Right lobe of liver (tissue), 6 donors: Measurements from ENCODE around the gene FFAR3. TPM values are rescaled to one million over a fixed set of nuclear protein-coding genes. Genes with fewer than 3 reads are reported as not detected.
"Not testable (repeated sequence)": the region's sequence is repeated elsewhere in the genome, so short reads cannot be mapped to it uniquely, and the experiment has no call there.

ENCODE experiments used
- ATAC-seq, 4 donors: fragments of 200-7000 bp; cut with Tn5 transposase; one replicate each; pipeline ENCODE4 v1.9.1; 2020; ENCODE audit warnings: mild to moderate bottlenecking in 4 of 4, moderate library complexity in 4 of 4
- DNase-seq, 3 donors: peaks; one replicate each; pipeline ENCODE4 v3.0.0-alpha.2; 2020
- H3K27ac ChIP-seq, 3 donors: fragments of 200-600 bp; one replicate each; pipeline ENCODE4 v1.8.0; 2022
- H3K27me3 ChIP-seq, 2 donors: fragments of 200-600 bp; one replicate each; pipeline ENCODE4 v1.8.0; 2022
- H3K36me3 ChIP-seq, 4 donors: fragments of 200-600 bp; sonication (generic) in 1 of 4; one replicate each; pipeline versions ENCODE4 v1.5.1 to v1.8.0; 2017 to 2022; ENCODE audit warnings: control low read depth in 1 of 4
- H3K4me1 ChIP-seq, 4 donors: fragments of 200-600 bp; sonication (generic) in 1 of 4; one replicate each; pipeline versions ENCODE4 v1.5.1 to v1.8.0; 2017 to 2022; ENCODE audit warnings: control low read depth in 1 of 4
- H3K4me3 ChIP-seq, 3 donors: fragments of 200-600 bp; one replicate each; pipeline ENCODE4 v1.8.0; 2022
- H3K9me3 ChIP-seq, 4 donors: fragments of 200-600 bp; sonication (generic) in 1 of 4; one replicate each; pipeline versions ENCODE4 v1.5.1 to v1.8.0; 2017 to 2022; ENCODE audit warnings: control low read depth in 1 of 4
- CTCF ChIP-seq, 4 donors: fragments of 200-600 bp in 3 of 4; fragments of 450-650 bp in 1 of 4; IDR thresholded peaks; one replicate each; pipeline versions ENCODE4 v1.5.1 to v1.8.0; 2016 to 2022; ENCODE audit warnings: antibody characterized with exemption in 4 of 4, mild to moderate bottlenecking in 2 of 4
- POLR2A ChIP-seq: fragments of 450-650 bp; IDR thresholded peaks from one replicate; pipeline ENCODE4 v1.6.1; 2017; ENCODE audit warnings: antibody characterized with exemption, mild to moderate bottlenecking
- WGBS: methylation state at CpG from one replicate; pipeline ENCODE4 v1.1.6; 2018; ENCODE audit warnings: low coverage, low lambda C conversion rate; ENCODE audit not compliant: insufficient coverage; ENCODE audit errors: missing lambda C conversion rate; 5-methylcytosine and 5-hydroxymethylcytosine counted together
- intact Hi-C, 2 donors: fragments of 100-400 bp; cut with DNase I; formaldehyde crosslinking; loops; one replicate each; pipeline versions ENCODE4 v1.11.2 to v1.14.1; 2022
- total RNA-seq, 6 experiments: library from RNA; depleted of rRNA in 2 of 6; stranded (reverse); fragments of >200 nt in 2 of 6; fragmentation: NEBNext Ultra II Directional in 3 of 6; extraction: Animal tissue kit (Norgen Biotek cat#: 25700) in 3 of 6; gene quantifications; one replicate each; pipeline versions ENCODE4 v1.1.0 to v1.2.4, GENCODE V29; 2016 to 2023
- donor health status: DM: no; HTN: yes; CAD: no.
- donor health status: DM: no; HTN: no; CAD: no.
- donor health status: DM: no; HTN: no; CAD: no.
- donor health status: DM: no; HTN: yes; CAD: no.
- donor health status: DM: no; HTN: yes; CAD: no.

The FFAR3 gene
- total RNA-seq, 6 experiments from 2014 or later = 0.27 TPM; not detected in 5

GRCh38 chr19:35365303-35365702, 7.0 kb downstream of the FFAR3 start:
- ATAC-seq = no peak
- Histone ChIP-seq H3K27me3 (no peaks in the 10 kb centered on the region), H3K9me3 (no peaks in the 10 kb centered on the region), H3K27ac (no peak overlapping the region), H3K4me1 (no peaks in the 10 kb centered on the region), H3K4me3 (no peak overlapping the region), H3K36me3 (no peaks in the 10 kb centered on the region)
- no peak for DNase-seq
- WGBS = no CpG with 5 or more reads among the region's 4 CpGs
- intact Hi-C loops = no loop called here
- no peak for TF ChIP-seq POLR2A
- no peak for TF ChIP-seq CTCF (IDR thresholded peaks at IDR 0.05)

- WGBS = 7% methylated on average over 1 of the region's 1 CpG
- H3K36me3 ChIP-seq = no peaks in the 10 kb centered on the region
- intact Hi-C loops = no loop called here
- DNase-seq (no peak), ATAC-seq (no peak)
- H3K27ac ChIP-seq = no peak overlapping the region
- H3K4me1 ChIP-seq = no peaks in the 10 kb centered on the region
- no peaks in the 10 kb centered on the region for H3K9me3 ChIP-seq
- TF ChIP-seq POLR2A = no peak
- TF ChIP-seq CTCF (IDR thresholded peaks at IDR 0.05) = no peak
- no peaks in the 10 kb centered on the region for H3K27me3 ChIP-seq
- H3K4me3 ChIP-seq = no peak overlapping the region
Measured at GRCh38 chr19:35368378-35368777, 10.1 kb downstream of the FFAR3 start.

GRCh38 chr19:35369522-35369921, 11.3 kb downstream of the FFAR3 start:
- Histone ChIP-seq H3K4me1 (no peaks in the 10 kb centered on the region), H3K27me3 (no peaks in the 10 kb centered on the region), H3K36me3 (no peaks in the 10 kb centered on the region), H3K4me3 (no peak overlapping the region), H3K27ac (no peak overlapping the region), H3K9me3 (no peaks in the 10 kb centered on the region)
- intact Hi-C loops = no loop called here
- no peak for ATAC-seq
- no peak for DNase-seq
- TF ChIP-seq POLR2A (no peak), CTCF (IDR thresholded peaks at IDR 0.05) (no peak)

- TF ChIP-seq POLR2A (no peak), CTCF (IDR thresholded peaks at IDR 0.05) (no peak)
- H3K36me3 ChIP-seq = no peaks in the 10 kb centered on the region
- ATAC-seq (no peak), DNase-seq (no peak)
- no peaks in the 10 kb centered on the region for H3K27me3 ChIP-seq
- 75% methylated on average over 2 of the region's 8 CpGs for WGBS
- no peaks in the 10 kb centered on the region for H3K9me3 ChIP-seq
- no peak within 1 kb of the TSS for H3K27ac ChIP-seq
- no peaks in the 10 kb centered on the region for H3K4me1 ChIP-seq
- intact Hi-C loops = no loop called here
- no peak within 1 kb of the TSS for H3K4me3 ChIP-seq
Measured at GRCh38 chr19:35370722-35371121, 12.5 kb downstream of the FFAR3 start, which contains the start of gene GPR42. GPR42 (plus strand) TSS chr19:35371068; CDS start chr19:35371360, 292 bp downstream.

GRCh38 chr19:35373492-35373891, 15.2 kb downstream of the FFAR3 start:
- DNase-seq = no peak

GRCh38 chr19:35374031-35374430, 15.8 kb downstream of the FFAR3 start:
- H3K27me3 ChIP-seq, H3K4me1 ChIP-seq, H3K4me3 ChIP-seq, intact Hi-C loops, H3K9me3 ChIP-seq, DNase-seq, H3K36me3 ChIP-seq, H3K27ac ChIP-seq, ATAC-seq: not testable (repeated sequence)

More at GRCh38 chr19:35373492-35373891, 15.2 kb downstream of the FFAR3 start:
- ATAC-seq = no peak
- no peak overlapping the region for H3K4me3 ChIP-seq
- TF ChIP-seq POLR2A = no peak
- TF ChIP-seq CTCF (IDR thresholded peaks at IDR 0.05) = no peak
- no peaks in the 10 kb centered on the region for H3K9me3 ChIP-seq
- no peaks in the 10 kb centered on the region for H3K27me3 ChIP-seq
- intact Hi-C loops = no loop called here
- no peaks in the 10 kb centered on the region for H3K4me1 ChIP-seq
- no peak overlapping the region for H3K27ac ChIP-seq
- no peaks in the 10 kb centered on the region for H3K36me3 ChIP-seq
- WGBS = 79% methylated on average over 6 of the region's 7 CpGs
